OCI-M1 (cell line): ENCODE measurements around the gene CHMP4B.
"Not testable (repeated sequence)": the region's sequence is repeated elsewhere in the genome, so short reads cannot be mapped to it uniquely, and the experiment has no call there.

Experiments used
- DNase-seq: peaks from one replicate; lab custom pipeline; 2025; lab: John Stamatoyannopoulos, UW

The CHMP4B gene

DNA sequence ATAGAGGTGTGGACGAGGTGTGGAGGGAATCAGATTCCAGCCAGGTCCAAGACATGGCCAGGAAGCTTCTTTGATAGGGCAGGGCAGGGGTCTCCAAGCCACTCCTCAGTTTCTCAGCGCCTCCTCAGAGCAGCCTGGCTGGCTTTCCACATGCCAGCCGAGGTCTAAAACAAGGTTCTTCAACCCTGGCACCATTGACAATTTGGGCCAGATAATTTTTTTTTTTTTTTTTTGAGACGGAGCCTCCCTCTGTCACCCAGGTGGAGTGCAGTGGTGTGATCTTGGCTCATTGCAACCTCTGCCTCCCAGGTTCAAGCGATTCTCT is 21.3 kb upstream of the CHMP4B start:
- DNase-seq = no peak

DNA sequence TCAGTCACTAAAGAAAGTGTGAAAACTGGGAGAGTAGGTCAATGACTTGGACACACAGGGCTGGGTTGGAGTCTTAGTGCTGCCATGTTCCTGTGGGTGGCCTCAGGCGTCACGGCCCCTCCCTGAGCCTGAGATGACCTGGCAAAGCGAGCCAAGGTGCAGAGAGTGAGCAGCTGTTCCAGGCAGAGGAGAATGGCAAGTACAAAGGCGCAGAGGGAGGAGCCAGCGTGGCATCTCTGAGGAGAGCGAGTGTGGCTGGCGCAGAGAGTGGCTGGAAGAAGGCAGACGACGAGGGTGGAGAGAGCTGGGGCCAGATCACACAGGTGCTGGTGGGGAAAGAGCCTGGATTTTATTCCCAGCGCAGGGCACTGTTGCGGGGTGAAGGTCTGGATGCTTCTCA is 20.6 kb upstream of the CHMP4B start:
- no peak for DNase-seq

DNA sequence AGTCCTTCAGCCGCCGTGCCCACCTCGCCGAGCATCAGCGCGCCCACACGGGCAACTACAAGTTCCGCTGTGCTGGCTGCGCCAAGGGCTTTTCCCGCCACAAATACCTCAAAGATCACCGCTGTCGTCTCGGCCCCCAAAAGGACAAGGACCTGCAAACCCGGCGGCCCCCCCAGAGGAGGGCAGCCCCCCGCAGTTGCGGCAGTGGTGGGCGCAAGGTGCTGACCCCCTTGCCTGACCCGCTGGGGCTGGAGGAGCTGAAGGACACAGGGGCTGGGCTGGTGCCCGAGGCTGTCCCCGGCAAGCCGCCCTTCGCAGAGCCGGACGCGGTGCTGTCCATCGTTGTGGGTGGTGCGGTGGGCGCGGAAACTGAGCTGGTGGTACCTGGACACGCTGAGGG is 20.1 kb upstream of the CHMP4B start:
- no peak for DNase-seq

DNA sequence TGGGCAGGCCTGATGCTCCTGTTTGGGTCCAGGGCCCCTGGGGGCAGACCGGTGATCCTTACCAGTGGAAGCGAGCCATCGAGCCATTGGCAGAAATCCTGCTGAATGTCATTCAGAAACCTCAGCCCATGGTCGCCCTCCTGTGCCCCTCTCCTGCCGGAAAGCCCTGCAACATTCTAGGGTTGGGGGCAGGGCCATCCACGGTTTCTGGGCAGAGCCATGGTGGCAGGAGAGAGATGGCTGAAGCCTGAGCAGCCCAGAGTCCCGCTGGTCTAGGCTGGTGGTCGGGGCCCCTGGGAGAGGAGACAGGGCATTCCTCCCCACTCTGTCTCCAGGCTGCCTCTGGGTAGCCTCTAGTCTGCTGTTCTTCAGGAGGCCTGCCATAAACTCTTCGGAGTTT is 19.6 kb upstream of the CHMP4B start:
- no peak for DNase-seq

DNA sequence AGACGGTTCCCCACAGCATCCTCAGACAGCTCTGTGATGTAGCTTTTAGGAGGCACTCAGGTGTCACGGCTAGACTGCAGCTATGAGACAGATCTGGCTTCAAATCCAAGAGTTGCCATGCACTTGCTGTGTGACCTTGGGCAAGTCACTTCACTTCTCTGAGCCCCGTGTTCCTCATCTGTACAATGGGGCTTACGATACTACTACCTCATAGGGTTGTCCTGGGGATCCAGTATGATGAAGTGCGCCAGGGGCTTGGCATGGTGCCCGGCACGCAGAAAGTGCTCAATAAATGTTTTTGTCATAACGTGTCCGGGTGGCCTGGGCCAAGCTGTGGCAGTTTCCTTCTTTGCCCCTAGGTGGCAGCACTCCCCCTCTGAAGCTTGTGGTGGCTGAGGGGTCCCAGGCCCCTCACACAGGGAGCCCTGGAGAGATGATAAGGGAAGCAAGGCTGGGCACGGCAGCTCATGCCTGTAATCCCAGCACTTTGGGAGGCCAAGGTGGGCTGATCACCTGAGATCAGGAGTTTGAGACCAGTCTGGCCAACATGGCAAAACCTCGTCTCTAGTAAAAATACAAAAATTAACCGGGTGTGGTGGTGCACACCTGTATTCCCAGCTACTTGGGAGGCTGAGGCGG is 19.1 kb upstream of the CHMP4B start:
- peak; percentile 42 for DNase-seq

DNA sequence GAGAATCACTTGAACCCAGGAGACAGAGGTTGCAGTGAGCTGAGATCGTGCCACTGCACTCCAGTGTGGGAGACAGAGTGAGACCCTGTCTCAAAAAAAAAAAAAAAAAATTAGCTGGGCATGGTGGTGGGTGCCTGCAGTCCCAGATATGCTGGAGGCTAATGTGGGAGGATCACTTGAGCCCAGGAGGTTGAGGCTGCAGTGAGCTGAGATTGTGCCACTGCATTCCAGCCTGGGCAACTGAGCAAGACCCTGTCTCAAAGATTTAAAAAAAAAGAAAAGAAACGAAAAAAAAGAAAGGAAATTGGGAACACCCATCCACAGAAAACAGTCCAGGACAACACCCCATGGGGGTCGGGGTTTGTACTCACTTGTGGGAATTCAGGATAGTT is 18.6 kb upstream of the CHMP4B start:
- DNase-seq = not testable (repeated sequence)

DNA sequence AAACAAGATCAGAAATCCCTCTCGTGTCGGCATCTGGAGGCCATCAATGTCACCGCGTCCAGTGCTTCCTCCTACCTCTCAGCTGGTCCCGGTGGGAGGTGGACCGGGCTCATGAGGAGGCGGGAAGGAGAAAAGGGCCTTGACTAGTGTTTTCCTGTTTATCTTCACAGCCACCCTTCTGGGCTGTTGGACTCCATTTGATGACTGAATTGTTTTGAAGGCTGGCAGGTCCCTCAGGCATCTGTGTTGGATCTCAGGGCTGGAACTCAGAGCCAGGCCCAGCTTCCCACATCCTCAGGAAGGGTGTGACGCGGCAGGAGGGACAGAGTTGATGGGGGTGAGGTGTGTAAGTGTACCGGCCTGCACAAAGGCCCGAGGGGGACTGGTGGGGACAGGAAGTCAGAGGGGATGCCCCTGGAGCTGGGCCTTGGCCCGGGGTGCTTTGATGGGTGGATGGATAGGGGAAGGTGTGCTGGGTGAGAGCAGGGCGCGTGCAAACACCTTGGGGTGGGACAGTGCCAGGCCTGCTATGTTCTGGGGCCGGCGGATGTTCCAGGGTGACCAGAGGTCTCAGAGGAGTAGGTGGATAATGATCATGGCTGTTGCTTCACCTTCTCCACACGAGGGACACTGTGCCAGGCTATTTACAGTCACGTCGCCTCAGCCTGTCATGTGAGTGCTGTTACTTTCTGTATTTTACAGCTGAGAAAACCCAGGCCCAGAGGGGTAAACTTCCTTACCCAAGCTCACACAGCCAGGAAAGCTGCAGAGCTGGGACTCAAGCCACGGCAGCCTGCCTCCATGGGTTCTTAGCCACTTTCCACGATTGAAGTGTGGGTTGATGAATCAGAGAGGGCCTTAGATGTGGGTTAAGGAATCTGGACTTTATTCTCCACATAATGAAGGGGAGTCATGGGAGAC is 17.9 kb upstream of the CHMP4B start:
- no peak for DNase-seq

DNA sequence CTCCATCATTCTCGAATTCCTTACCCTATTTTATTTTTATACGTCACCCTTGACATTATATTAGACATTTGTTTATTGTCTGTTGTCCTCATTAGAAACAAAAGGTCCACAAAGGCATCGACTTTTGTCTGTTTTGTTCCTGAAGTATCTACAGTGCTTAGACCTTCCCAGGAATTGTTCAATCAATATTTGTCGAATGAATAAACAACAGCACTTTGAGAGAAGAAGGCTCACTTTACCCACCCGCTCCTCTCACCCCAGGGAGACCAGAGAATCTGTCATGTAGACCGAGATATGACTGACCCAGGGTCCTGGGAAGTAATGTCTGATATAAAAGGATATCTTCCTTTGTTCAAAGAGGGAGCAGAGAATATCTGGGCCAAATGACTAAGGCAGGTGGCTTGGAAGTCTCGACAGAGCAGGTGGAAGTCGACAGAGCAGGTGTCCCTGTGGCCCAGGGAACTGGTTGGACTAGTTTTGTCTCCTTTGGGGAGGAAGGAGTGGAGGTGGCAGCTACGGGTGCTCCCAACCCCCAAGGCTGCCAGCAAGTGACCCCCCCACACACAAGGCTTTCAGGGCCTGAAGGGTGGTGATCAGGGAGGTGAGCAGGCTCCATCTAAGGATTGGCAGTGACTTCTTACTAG is 14.8 kb upstream of the CHMP4B start:
- no peak for DNase-seq

DNA sequence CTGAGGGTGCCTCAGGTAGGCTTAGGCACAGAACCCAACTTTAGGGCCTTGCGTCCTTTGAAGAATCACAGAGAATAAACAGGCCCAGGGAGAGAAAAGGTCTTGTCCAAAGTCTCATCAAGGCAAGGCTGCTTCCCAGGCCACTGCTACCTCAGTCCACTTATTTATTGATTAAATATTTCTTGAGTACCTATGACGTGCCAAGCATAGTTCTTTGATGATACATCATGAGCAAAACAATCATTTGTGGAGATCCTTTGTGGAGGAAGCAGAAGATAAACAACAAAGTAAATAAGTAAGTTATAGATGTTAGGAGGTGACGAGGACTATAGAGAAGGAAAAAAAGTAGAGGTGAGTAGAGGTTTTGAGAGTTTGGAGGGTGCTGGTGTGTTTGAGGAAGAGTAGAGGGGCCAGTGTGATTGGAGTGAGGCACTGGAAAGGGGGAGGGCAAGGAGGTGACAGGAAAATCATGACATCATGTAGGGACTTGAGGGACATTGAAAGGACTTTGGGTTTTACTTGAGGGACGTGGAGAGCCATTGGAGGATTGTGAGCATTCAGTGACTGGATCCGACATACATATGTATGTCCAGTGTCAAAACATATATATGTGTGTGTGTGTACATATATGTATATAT is 14.1 kb upstream of the CHMP4B start:
- DNase-seq = no peak

DNA sequence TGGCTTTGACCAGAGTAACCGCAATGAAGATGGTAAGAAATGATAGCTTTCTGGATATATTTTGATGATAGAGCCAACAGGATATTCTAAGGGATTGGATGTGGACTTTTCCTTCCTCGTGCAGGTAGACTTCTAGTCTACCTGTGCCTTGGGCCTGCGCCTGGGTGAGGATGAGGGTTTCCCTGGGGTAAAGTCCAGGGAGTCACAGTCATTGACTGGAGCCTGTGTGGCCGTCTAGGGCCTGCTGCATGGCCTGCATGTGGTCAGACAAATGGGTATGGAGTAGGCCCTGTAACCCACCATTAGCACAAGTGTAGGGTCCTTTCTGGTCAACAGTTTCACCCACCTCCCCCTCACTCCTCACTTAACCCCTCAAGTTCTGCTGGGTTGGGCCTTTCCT is 12.7 kb upstream of the CHMP4B start:
- no peak for DNase-seq

DNA sequence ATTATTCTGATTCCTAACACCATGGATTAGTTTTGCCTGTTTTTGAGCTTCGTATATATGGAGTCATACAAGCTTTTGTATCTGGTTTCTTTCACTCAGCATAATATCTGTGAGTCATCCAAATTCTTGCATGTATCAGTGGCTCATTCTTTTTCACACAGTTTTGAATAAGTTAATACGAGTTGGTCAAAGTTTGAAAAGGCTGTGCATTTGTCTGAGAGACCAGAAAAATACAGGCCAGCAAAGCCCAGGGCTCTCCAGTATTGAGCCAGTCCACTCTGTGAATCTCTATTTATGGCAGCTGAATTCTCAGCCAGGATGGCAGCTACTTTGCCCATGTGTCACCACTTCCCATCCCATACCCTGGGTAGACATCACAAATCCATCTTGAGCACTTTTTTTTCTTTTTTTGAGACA is 7.2 kb upstream of the CHMP4B start:
- no peak for DNase-seq

DNA sequence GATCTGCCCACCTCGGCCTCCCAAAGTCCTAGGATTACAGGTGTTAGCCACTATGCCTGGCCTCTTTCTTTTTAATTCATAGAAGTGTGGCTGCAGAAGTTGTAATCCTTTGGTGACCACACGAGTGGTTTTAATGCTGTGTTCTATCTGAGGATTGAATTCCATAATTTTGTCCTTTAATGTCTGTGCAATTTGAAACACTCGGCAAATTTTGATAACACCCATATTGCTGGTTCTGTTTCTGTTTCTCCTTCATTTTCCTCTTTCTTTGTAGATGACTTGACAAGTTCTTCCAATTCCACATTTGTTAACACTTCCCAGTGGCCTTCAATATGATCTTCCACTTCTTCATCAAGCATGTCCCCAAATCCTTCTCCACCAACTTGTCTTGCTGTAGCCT is 2.8 kb upstream of the CHMP4B start:
- DNase-seq = no peak

DNA sequence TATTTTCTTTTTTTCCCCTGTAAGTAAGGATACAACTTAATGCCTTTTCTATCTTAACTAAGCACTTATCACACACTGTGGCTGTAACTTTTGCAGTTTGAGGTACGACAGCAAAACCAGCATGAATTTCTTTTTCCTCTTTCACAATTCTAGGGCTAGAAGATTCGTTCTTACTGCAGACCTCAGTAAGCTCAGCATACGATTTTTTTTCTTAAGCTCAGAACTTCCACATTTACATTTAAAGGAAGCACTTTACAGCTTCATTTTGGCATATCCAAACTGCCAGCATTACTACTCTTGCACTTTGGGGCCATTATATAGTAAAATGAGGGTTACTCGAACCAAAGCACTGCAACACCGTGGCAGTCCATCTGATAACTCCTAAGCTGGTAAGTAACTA is 889 bp upstream of the CHMP4B start:
- DNase-seq = peak; percentile 22

DNA sequence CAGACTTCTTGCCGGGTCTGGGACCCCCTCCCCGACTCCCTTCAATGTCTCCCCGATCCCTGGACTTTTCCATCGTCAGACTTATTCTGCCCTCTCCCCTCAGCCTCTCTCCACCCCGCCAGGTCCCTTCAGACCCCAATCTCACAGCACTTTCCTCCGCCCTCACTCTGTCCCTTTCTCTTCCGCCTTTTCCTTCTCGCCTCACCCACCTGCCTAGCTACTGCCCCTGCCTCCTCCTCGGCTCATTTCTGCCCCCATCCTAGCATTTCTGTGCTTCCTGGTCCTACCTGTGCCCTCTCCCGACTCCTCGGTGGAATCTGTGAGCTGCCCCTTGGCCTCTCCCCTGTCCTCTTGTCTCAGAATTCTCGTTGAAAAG is 616 bp downstream of the CHMP4B start:
- peak; percentile 48 for DNase-seq

DNA sequence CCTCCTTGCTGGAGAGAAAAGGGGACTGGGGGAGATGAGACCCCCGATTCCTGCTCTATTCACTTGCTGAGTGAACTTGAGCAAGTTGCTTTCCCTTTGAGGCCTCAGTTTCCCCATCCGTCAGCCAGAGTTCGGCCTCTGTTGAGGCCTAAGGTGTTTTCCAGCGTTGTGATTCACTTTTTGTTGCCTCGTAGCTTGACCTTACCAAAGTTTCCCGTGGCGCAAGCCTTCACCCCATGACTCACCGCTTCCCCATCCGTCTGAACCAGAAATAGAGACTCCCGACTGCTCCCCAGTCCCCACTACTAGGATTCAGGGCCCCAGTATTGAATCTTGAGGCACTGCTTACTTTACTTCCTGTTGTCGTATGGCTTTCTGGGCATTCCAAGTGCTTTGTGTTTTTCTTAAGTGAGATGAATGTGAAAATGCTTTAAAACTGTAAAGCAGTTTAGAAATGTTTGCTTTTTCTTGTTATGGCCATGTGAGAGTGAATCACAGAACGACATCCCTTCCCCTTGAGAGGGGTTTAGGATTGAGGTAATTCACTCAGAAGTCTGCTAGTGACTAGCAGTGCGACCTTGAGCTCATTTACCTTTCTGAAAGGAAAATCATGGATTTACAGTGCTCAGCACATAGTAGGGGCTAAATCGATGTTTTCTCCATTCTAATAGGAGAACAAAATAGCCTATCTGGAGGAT is 1.2 kb downstream of the CHMP4B start:
- DNase-seq = peak; percentile 39

DNA sequence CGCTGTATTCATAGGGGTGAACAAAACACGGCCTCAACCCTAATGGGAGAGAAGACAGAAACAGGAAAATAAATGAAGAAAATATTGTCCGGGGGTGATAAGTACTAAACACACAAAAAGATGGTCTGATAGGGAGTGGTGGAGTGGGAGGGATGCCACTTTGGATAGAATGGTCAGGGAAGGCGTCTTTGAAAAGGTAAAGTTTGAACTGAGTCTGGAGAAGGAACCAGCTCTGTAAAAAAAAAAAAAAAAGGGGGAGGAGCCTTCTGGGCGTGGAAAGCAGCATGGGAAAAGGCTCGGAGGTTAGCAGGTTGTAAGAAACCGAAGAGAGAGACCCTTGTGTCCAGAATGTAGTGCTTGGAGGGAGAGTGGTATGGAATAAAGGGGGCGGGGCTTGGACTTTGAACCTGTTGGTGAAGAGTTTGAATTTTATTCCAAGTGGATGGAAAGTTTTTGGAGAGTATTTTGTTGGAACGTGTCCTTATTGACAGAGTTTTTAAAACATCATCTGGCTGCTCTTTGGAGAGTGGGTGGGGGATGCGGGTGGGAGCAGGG is 1.8 kb downstream of the CHMP4B start:
- peak; percentile 50 for DNase-seq

DNA sequence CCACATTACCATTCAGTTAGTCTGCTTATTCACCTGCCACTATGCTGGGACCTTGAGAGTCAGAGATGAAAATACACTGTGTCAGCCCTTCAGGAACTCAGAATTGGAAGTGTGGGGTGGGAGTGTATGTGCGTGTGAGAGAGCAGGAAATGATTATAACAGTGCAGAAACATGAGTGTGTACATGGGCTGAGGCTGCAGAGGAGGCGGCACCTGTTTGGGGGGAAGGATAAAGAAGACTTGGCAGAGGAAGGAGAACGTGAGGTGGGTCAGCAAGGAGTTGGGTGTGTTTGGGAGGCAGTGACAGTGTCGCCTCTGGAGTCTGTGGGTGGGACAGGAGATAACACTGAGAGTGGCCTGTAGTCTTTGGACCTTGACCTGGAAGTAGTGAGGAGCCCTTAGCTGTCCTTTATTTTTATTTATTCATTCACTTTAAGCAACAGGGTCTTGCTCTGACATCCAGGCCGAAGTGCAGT is 3.1 kb downstream of the CHMP4B start:
- no peak for DNase-seq

DNA sequence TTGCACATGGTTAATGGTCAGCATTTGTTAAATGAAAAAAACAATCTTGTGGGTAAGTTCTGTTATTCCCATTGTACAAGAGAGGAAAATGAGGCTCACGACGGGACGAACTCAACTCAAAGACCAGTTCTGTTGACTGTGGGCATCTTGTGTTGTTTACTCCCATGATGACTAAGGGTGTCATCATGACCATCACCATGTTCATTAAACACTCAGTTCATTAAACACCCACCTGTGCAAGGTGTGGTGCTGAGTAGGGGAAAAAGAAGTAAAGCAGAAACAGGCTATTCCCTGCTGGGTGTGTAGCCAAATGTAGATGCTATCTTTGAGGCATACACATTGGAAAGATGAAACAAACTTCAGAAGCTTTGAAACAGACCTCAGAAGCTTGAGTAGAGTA is 4.5 kb downstream of the CHMP4B start:
- DNase-seq = no peak

DNA sequence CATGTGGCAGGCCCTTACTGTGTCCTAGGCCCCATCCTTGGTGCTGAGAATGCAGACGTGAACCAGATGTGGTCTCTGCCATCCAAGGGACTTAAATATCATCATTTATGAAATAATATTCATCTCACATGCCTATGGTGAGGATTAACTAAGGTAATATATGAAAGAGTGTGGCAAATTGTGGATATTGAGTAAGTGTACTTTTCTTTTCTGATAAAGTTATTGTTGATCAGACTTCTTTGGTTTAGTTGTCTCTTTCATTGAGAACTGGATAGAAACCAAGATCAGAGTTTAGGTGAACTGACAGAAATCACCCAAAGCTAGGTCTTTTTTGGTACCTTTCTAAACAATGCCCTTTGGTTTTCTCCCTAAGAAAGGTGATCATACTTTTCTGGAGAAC is 5.0 kb downstream of the CHMP4B start:
- DNase-seq = no peak

DNA sequence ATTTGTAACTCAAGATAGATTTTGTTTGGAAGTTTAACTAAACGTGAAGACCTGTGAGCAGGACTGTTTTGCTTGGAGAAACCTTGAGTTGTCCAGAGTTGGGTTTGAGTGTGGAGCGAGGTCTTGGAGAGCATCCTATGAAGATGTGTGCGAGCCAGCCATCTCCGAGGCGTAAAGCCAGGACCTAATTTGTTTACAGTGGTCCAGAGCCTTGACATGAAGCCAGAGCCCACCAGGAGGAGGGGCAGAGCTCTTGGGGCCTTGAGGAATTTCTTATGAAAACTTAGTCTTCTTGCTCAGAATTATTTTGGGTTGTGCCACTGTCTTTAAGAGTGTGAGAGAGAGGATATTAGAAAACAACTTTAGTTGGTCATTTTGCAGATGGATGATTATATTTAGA is 6.3 kb downstream of the CHMP4B start:
- no peak for DNase-seq

DNA sequence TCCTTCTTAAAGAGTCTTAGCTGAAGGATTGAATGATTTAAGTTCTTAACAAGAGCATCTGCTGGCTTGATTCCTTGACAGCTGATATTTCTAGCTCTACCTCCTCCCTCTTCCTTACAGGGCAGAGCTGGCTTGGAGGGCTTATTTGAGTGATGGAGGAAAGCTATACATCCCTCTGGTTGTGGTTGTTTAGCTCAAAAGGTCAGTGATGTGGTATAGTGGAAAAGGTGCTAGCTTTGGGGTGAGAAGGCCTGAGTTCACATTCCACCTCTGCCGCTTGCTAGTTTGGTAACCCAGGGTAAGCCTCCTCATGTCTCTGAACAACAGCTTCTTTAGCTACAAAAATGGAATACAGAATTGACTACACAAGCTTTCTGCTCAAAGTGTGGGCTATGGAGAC is 8.3 kb downstream of the CHMP4B start:
- no peak for DNase-seq

DNA sequence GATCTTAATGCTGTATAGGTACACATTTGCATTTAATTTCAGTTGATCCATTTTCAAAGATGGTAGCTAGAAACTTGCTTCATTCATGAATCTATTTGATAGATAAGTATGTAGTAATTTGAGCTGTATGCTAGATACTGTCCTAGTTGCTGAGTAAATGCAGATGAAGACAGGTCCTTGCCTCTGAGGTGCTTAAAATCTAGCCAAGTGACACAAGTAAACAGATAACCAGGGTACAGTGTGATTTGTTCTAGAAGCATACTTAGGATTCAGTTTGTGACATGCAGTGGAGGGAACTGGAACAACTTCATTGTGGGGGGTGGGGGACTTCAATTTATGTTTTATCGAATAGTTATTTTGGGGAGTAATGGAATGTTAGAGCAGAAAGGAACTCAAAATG is 9.2 kb downstream of the CHMP4B start:
- no peak for DNase-seq
